OCI-LY3 (cell line): ENCODE results near the gene HKDC1.

Experiments
- H2AFZ ChIP-seq: fragments of 200-600, 300-600 bp; shearing (Covaris generic); 2 replicates; pipeline ENCODE4 v1.6.0; 2014; ENCODE audit warnings: antibody characterized with exemption, low read depth, low read length
- H3K27ac ChIP-seq: fragments of 200-600, 300-600 bp; sonication (generic); 2 replicates; pipeline ENCODE4 v1.5.1; 2014; ENCODE audit warnings: mild to moderate bottlenecking, low read length, moderate library complexity, mixed read lengths
- H3K27me3 ChIP-seq: fragments of 200-600, 300-600 bp; sonication (generic); 2 replicates; pipeline ENCODE4 v1.6.1; 2014; ENCODE audit warnings: low read depth, low read length, mixed read lengths
- H3K36me3 ChIP-seq: fragments of 200-600, 300-600 bp; sonication (generic); replicated peaks from 2 replicates; pipeline ENCODE3; 2014; ENCODE audit warnings: low read depth, low read length, mixed read lengths
- H3K4me1 ChIP-seq: fragments of 300-600, 200-600 bp; sonication (generic); 2 replicates; pipeline ENCODE4 v1.6.1; 2014; ENCODE audit warnings: low read length, mixed read lengths
- H3K4me2 ChIP-seq: fragments of 200-600, 300-600 bp; sonication (generic); 2 replicates; pipeline ENCODE4 v1.6.1; 2014; ENCODE audit warnings: low read length, mixed read lengths
- H3K4me3 ChIP-seq: fragments of 300-600, 200-600 bp; sonication (generic); 2 replicates; pipeline ENCODE4 v1.5.1; 2014; ENCODE audit warnings: antibody characterized with exemption, mild to moderate bottlenecking, low read length, moderate library complexity
- H3K79me2 ChIP-seq: fragments of 300-600, 200-600 bp; shearing (Covaris generic); 2 replicates; pipeline ENCODE4 v1.6.1; 2014; ENCODE audit warnings: mild to moderate bottlenecking, low read length, mixed read lengths
- H3K9ac ChIP-seq: fragments of 300-600, 200-600 bp; shearing (Covaris generic); 2 replicates; pipeline ENCODE4 v1.6.0; 2014; ENCODE audit warnings: mild to moderate bottlenecking, low read length, moderate library complexity
- H3K9me3 ChIP-seq: fragments of 200-600, 300-600 bp; shearing (Covaris generic); 2 replicates; pipeline ENCODE4 v1.6.1; 2014; ENCODE audit warnings: low read length, mixed read lengths; ENCODE audit not compliant: insufficient read depth
- H4K20me1 ChIP-seq: fragments of 200-600, 300-600 bp; sonication (generic); 2 replicates; pipeline ENCODE4 v1.6.1; 2016; ENCODE audit warnings: low read length, mixed read lengths; ENCODE audit not compliant: insufficient read depth
- EZH2phosphoT487 ChIP-seq: fragments of 200-600 bp; shearing (Covaris generic); IDR thresholded peaks from 2 replicates; pipeline ENCODE4 v1.6.1; 2018; ENCODE audit warnings: antibody characterized with exemption, mixed run types, low read depth
- TF ChIP-seq, protein P1 (sequence below): fragments of 200-600, 300-600 bp; sonication (generic); IDR thresholded peaks from 2 replicates; pipeline ENCODE4 v1.5.1; 2014; ENCODE audit warnings: antibody characterized with exemption, low read length, low read depth

The HKDC1 gene

DNA sequence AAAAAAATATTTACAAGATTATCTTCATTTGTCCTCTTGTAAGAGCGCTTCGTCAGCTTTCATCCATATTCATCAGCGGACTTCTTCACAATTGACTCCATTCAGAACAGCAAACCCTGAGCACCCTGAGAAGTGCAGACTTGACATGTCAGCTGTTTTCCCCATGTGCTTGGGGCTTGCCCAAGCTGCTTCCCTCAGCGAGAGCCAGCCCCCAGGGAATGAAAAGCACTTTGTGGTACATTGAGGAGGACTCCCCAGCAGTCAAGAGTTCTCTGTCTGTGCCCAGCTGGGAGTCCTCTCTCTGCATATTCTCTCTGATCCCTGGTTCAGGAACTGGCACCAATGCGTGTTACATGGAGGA lies 22.7 kb downstream of the HKDC1 start:
- Histone ChIP-seq H3K79me2 (no peaks in the 10 kb centered on the region), H3K27ac (no peak overlapping the region), H3K4me3 (no peak overlapping the region), H3K9ac (no peak overlapping the region), H2AFZ (no peak overlapping the region), H3K4me1 (no peaks in the 10 kb centered on the region), H3K9me3 (no peaks in the 10 kb centered on the region), H4K20me1 (no peaks in the 10 kb centered on the region), H3K4me2 (no peak overlapping the region), H3K36me3 (no peaks in the 10 kb centered on the region), H3K27me3 (no peaks in the 10 kb centered on the region)
- TF ChIP-seq, protein P1, sequence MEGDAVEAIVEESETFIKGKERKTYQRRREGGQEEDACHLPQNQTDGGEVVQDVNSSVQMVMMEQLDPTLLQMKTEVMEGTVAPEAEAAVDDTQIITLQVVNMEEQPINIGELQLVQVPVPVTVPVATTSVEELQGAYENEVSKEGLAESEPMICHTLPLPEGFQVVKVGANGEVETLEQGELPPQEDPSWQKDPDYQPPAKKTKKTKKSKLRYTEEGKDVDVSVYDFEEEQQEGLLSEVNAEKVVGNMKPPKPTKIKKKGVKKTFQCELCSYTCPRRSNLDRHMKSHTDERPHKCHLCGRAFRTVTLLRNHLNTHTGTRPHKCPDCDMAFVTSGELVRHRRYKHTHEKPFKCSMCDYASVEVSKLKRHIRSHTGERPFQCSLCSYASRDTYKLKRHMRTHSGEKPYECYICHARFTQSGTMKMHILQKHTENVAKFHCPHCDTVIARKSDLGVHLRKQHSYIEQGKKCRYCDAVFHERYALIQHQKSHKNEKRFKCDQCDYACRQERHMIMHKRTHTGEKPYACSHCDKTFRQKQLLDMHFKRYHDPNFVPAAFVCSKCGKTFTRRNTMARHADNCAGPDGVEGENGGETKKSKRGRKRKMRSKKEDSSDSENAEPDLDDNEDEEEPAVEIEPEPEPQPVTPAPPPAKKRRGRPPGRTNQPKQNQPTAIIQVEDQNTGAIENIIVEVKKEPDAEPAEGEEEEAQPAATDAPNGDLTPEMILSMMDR: no peak
- TF ChIP-seq EZH2phosphoT487: no peak

DNA sequence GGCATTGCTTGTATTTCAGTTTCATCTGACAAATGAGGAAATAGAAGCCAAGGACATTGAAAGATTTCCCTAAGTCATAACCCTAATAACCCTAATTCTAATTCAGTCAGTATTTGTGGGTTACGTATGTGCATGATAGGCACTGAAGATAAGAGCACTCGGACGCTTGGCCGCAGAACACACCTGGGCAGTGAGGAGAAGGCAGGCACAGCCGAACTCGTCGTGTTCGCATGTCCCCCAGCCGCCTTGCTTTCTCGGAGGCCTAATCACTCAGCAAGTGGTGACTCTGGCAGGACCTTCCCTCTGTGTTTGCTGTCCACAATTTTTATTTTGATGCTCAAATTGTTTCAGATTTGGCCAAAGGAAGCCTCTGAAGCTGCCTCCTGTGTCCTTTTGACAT lies 23.7 kb downstream of the HKDC1 start:
- Histone ChIP-seq H3K79me2 (no peaks in the 10 kb centered on the region), H3K27me3 (no peaks in the 10 kb centered on the region), H3K9ac (no peak overlapping the region), H4K20me1 (no peaks in the 10 kb centered on the region), H3K36me3 (no peaks in the 10 kb centered on the region), H3K27ac (no peak overlapping the region), H3K4me3 (no peak overlapping the region), H2AFZ (no peak overlapping the region), H3K4me1 (no peaks in the 10 kb centered on the region), H3K4me2 (no peak overlapping the region), H3K9me3 (no peaks in the 10 kb centered on the region)
- TF ChIP-seq, protein P1: no peak
- no peak for TF ChIP-seq EZH2phosphoT487

DNA sequence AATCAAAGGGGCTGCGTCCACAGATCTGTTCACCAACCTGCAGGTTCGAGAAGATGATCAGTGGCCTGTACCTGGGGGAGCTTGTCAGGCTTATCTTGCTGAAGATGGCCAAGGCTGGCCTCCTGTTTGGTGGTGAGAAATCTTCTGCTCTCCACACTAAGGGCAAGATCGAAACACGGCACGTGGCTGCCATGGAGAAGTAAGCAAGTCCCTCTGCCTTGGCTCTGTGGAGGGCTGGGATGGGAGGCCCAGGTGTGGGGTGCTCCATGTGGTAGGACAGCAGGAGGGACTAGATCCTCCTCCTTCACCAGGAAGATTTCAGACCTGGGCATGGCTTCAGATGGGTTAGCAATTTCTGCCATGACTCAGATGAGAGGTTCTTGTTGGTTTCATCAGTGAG lies 25.9 kb downstream of the HKDC1 start:
- Histone ChIP-seq H3K4me1 (no peaks in the 10 kb centered on the region), H3K79me2 (no peaks in the 10 kb centered on the region), H3K27ac (no peak overlapping the region), H4K20me1 (no peaks in the 10 kb centered on the region), H3K4me2 (no peak overlapping the region), H3K27me3 (no peaks in the 10 kb centered on the region), H2AFZ (no peak overlapping the region), H3K4me3 (no peak overlapping the region), H3K36me3 (no peaks in the 10 kb centered on the region), H3K9me3 (no peaks in the 10 kb centered on the region), H3K9ac (no peak overlapping the region)
- TF ChIP-seq EZH2phosphoT487: no peak
- TF ChIP-seq, protein P1: no peak

DNA sequence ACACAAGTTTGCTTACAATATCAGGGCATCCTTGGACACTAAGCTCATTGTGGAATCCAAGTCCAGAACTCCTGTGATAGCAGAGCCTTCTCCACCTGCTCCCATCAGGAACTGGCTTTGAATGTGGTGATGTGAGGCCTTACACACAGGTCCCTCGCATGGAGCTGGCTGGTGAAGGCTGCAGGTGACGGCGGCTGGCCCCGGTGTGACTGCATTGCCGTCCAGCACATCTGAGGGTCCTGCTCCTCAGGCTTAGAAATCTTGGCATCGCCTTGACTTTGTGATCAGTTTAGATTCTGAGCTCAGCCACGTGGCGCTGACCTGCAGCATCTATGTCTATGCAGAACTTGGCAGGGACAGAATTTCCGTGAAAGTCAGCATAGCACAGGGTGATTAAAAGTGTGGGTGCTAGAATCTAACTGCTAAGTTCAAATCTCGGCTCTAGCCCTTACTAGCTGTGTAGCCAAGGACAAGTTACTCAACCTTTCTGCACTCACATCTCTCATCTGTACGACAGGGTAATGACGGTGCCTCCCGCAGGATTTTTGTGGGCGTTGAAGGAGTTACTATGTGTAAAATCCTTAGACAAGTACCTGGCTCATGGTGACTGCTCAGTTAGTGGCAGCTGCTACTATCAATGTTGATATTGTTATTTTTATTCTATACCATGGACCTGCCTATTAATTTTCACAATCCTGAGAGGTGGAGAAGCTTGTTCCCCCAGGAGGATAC lies 26.6 kb downstream of the HKDC1 start:
- TF ChIP-seq EZH2phosphoT487: no peak
- TF ChIP-seq, protein P1: no peak
- no peaks in the 10 kb centered on the region for H4K20me1 ChIP-seq
- H2AFZ ChIP-seq: no peak overlapping the region

More for the DNA sequence above, 26.6 kb downstream of the HKDC1 start:
- Histone ChIP-seq H3K4me2 (no peak overlapping the region), H3K27me3 (no peaks in the 10 kb centered on the region), H3K4me1 (no peaks in the 10 kb centered on the region), H3K36me3 (no peaks in the 10 kb centered on the region), H3K9me3 (no peaks in the 10 kb centered on the region), H3K79me2 (no peaks in the 10 kb centered on the region), H3K4me3 (no peak overlapping the region), H3K27ac (no peak overlapping the region), H3K9ac (no peak overlapping the region)
